Vagina (tissue), 2 donors: Measurements from ENCODE around the gene ZNF410. TPM values are rescaled to one million over a fixed set of nuclear protein-coding genes. Genes with fewer than 3 reads are reported as not detected.
"Not testable (repeated sequence)": the region's sequence is repeated elsewhere in the genome, so short reads cannot be mapped to it uniquely, and the experiment has no call there.

ENCODE experiments used
- DNase-seq, 2 donors: peaks; one replicate each; pipeline ENCODE4 v3.0.0-alpha.2; 2017; ENCODE audit errors: extremely low spot score in 2 of 2
- H3K27ac ChIP-seq: fragments of 200-600 bp; sonication (generic); one replicate; pipeline ENCODE4 v1.5.1; 2019
- H3K27me3 ChIP-seq: fragments of 200-600 bp; sonication (generic); one replicate; pipeline ENCODE4 v1.5.1; 2019
- H3K36me3 ChIP-seq, 2 donors: fragments of 200-600 bp; sonication (generic); one replicate each; pipeline ENCODE4 v1.5.1; 2017 to 2019
- H3K4me1 ChIP-seq: fragments of 200-600 bp; sonication (generic); one replicate; pipeline ENCODE4 v1.5.1; 2019
- H3K4me3 ChIP-seq, 2 donors: fragments of 200-600 bp; sonication (generic); 1 replicate in 1 of 2; 2 replicates in 1 of 2; pipeline ENCODE4 v1.5.1; 2016 to 2019
- H3K9me3 ChIP-seq: fragments of 200-600 bp; sonication (generic); one replicate; pipeline ENCODE4 v1.5.1; 2019
- CTCF ChIP-seq, 3 experiments: fragments of 450-650 bp in 2 of 3; fragments of 200-600 bp in 1 of 3; sonication (generic) in 1 of 3; IDR thresholded peaks; one replicate each; pipeline ENCODE4 v1.5.1; 2017 to 2019; ENCODE audit warnings: antibody characterized with exemption in 3 of 3, mild to moderate bottlenecking in 2 of 3, moderate library complexity in 2 of 3
- POLR2A ChIP-seq, 2 donors: fragments of 450-650 bp; IDR thresholded peaks; one replicate each; pipeline ENCODE4 v1.6.1; 2017; ENCODE audit warnings: antibody characterized with exemption in 2 of 2, mild to moderate bottlenecking in 2 of 2, moderate library complexity in 2 of 2
- POLR2AphosphoS5 ChIP-seq, 2 donors: sonication (generic); formaldehyde crosslinking; IDR thresholded peaks; one replicate each; pipeline ENCODE4 v1.9.0; 2017; ENCODE audit warnings: antibody characterized with exemption in 2 of 2, mild to moderate bottlenecking in 2 of 2, low read depth in 1 of 2; ENCODE audit not compliant: insufficient read depth in 1 of 2
- intact Hi-C: fragments of 100-400 bp; cut with DNase I; formaldehyde crosslinking; loops from one replicate; pipeline ENCODE4 v1.15.1; 2023
- total RNA-seq: library from RNA; depleted of rRNA; stranded (reverse); fragments of >200 nt; gene quantifications from one replicate; pipeline ENCODE4 v1.2.3, GENCODE V29; 2016

The ZNF410 gene
- total RNA-seq, 1 donor from 2014 or later = 36.6 TPM

GRCh38 chr14:73862480-73862879, 24.2 kb upstream of the ZNF410 start:
- TF ChIP-seq POLR2AphosphoS5 (IDR thresholded peaks at IDR 0.05; ENCODE audit: insufficient read depth in 1 of 2, low read depth in 1 of 2) (no peak), CTCF (IDR thresholded peaks at IDR 0.05) (no peak), POLR2A (IDR thresholded peaks at IDR 0.05) (no peak)
- Histone ChIP-seq H3K36me3 (no peaks in the 10 kb centered on the region), H3K27ac (no peak overlapping the region), H3K27me3 (no peaks in the 10 kb centered on the region), H3K4me1 (no peaks in the 10 kb centered on the region), H3K9me3 (no peaks in the 10 kb centered on the region), H3K4me3 (no peak overlapping the region)
- no peak for DNase-seq
- intact Hi-C loops = no loop called here

- H3K27ac ChIP-seq = no peak overlapping the region
- no peak overlapping the region for H3K4me3 ChIP-seq
- no peak for DNase-seq
- no peaks in the 10 kb centered on the region for H3K4me1 ChIP-seq
- H3K27me3 ChIP-seq = no peaks in the 10 kb centered on the region
- TF ChIP-seq POLR2A (IDR thresholded peaks at IDR 0.05) (no peak), POLR2AphosphoS5 (IDR thresholded peaks at IDR 0.05; ENCODE audit: insufficient read depth in 1 of 2, low read depth in 1 of 2) (no peak), CTCF (IDR thresholded peaks at IDR 0.05) (no peak)
- no peaks in the 10 kb centered on the region for H3K36me3 ChIP-seq
- intact Hi-C loops = no loop called here
- no peaks in the 10 kb centered on the region for H3K9me3 ChIP-seq
Observed at GRCh38 chr14:73863209-73863608, 23.4 kb upstream of the ZNF410 start.

- Histone ChIP-seq H3K36me3 (no peaks in the 10 kb centered on the region), H3K4me1 (no peaks in the 10 kb centered on the region), H3K27ac (no peak overlapping the region), H3K9me3 (no peaks in the 10 kb centered on the region), H3K4me3 (no peak overlapping the region), H3K27me3 (no peaks in the 10 kb centered on the region)
- DNase-seq = no peak
- intact Hi-C loops = no loop called here
- TF ChIP-seq POLR2AphosphoS5 (IDR thresholded peaks at IDR 0.05; ENCODE audit: insufficient read depth in 1 of 2, low read depth in 1 of 2) (no peak), POLR2A (IDR thresholded peaks at IDR 0.05) (no peak), CTCF (IDR thresholded peaks at IDR 0.05) (no peak)
Observed at GRCh38 chr14:73865534-73866113, 21.0 kb upstream of the ZNF410 start.

- H3K36me3 ChIP-seq, DNase-seq, H3K9me3 ChIP-seq, H3K4me1 ChIP-seq, H3K4me3 ChIP-seq, H3K27ac ChIP-seq, H3K27me3 ChIP-seq, intact Hi-C loops: not testable (repeated sequence)
Observed at GRCh38 chr14:73869754-73870153, 16.9 kb upstream of the ZNF410 start.

GRCh38 chr14:73870525-73871235, 16.0 kb upstream of the ZNF410 start:
- DNase-seq = no peak
- Histone ChIP-seq H3K4me3 (no peak overlapping the region), H3K27ac (no peak overlapping the region), H3K27me3 (no peaks in the 10 kb centered on the region), H3K9me3 (no peaks in the 10 kb centered on the region), H3K4me1 (no peaks in the 10 kb centered on the region), H3K36me3 (no peaks in the 10 kb centered on the region)
- TF ChIP-seq POLR2A (IDR thresholded peaks at IDR 0.05) (no peak), POLR2AphosphoS5 (IDR thresholded peaks at IDR 0.05; ENCODE audit: insufficient read depth in 1 of 2, low read depth in 1 of 2) (no peak), CTCF (IDR thresholded peaks at IDR 0.05) (no peak)
- intact Hi-C loops = no loop called here
